T-cell (primary cell): ENCODE results near the gene GPSM1. TPM values are rescaled to one million over a fixed set of nuclear protein-coding genes. Genes with fewer than 3 reads are reported as not detected.

Experiments used
- ATAC-seq, 4 experiments: fragments of 200-7000 bp in 3 of 4; fragments of 150-1000 bp in 1 of 4; cut with Tn5 transposase; replicated peaks in 1 of 4; 1 replicate in 3 of 4; 2 replicates in 1 of 4; pipeline ENCODE4 v1.10.0; 2021; ENCODE audit warnings: moderate library complexity in 3 of 4, mild to moderate bottlenecking in 2 of 4, moderate number of reproducible peaks in 1 of 4
- CTCF ChIA-PET, 2 donors: fragments of 300-600 bp; sonication (Branson Sonifier 250); formaldehyde crosslinking; loops; one replicate each; lab custom pipeline; 2022; ENCODE audit warnings: antibody characterized with exemption in 2 of 2; lab: Charles Lee
- POLR2A ChIA-PET, 2 donors: fragments of 300-600 bp; sonication (Branson Sonifier 250); formaldehyde crosslinking; loops; one replicate each; lab custom pipeline; 2022; ENCODE audit warnings: antibody characterized with exemption in 2 of 2; lab: Charles Lee
- DNase-seq, 35 experiments: peaks; one replicate each; pipeline versions ENCODE4 v3.0.0 to v3.0.0-alpha.2; 2013 to 2023
- H3K27ac ChIP-seq: one replicate; pipeline ENCODE4 v1.5.1; 2013; ENCODE audit warnings: low read length
- H3K27me3 ChIP-seq, 2 experiments: replicated peaks in 1 of 2; 1 replicate in 1 of 2; 2 replicates in 1 of 2; pipeline versions ENCODE4 v1.6.1 to v1.7.0; 2013; ENCODE audit warnings: low read length in 1 of 2, mixed read lengths in 1 of 2; ENCODE audit not compliant: control insufficient read depth in 2 of 2, insufficient read depth in 2 of 2; ENCODE audit errors: extremely low read depth in 1 of 2
- H3K36me3 ChIP-seq, 2 donors: 1 replicate in 1 of 2; 2 replicates in 1 of 2; pipeline versions ENCODE4 v1.6.1 to v1.7.0; 2013; ENCODE audit warnings: low read length in 1 of 2; ENCODE audit not compliant: control insufficient read depth in 2 of 2, insufficient read depth in 1 of 2; ENCODE audit errors: extremely low read depth in 1 of 2
- H3K4me1 ChIP-seq, 2 experiments: 1 replicate in 1 of 2; 2 replicates in 1 of 2; pipeline versions ENCODE4 v1.6.1 to v1.7.0; 2013; ENCODE audit warnings: low read length in 2 of 2, mixed read lengths in 1 of 2; ENCODE audit not compliant: insufficient read depth in 2 of 2, control insufficient read depth in 1 of 2; ENCODE audit errors: extremely low read depth in 1 of 2
- H3K4me3 ChIP-seq, 2 donors: 1 replicate in 1 of 2; 2 replicates in 1 of 2; pipeline versions ENCODE4 v1.5.1 to v1.7.0; 2013; ENCODE audit warnings: mild to moderate bottlenecking in 2 of 2, low read length in 1 of 2, moderate library complexity in 1 of 2; ENCODE audit not compliant: control insufficient read depth in 1 of 2; ENCODE audit errors: extremely low read depth in 1 of 2
- H3K9me3 ChIP-seq: 2 replicates; pipeline ENCODE4 v1.7.0; 2013
- H3K27ac Mint-ChIP-seq, 2 donors: one replicate each; pipeline ENCODE4 v1.8.0; 2020 to 2021; ENCODE audit warnings: mild to moderate bottlenecking in 2 of 2, mixed read lengths in 2 of 2
- H3K27me3 Mint-ChIP-seq, 2 donors: one replicate each; pipeline ENCODE4 v1.8.0; 2021 to 2022; ENCODE audit warnings: mixed read lengths in 2 of 2
- H3K36me3 Mint-ChIP-seq: one replicate; pipeline ENCODE4 v1.8.0; 2021; ENCODE audit warnings: mixed read lengths
- H3K4me1 Mint-ChIP-seq, 3 donors: one replicate each; pipeline ENCODE4 v1.8.0; 2020 to 2022; ENCODE audit warnings: mixed read lengths in 3 of 3, mild to moderate bottlenecking in 1 of 3
- H3K4me3 Mint-ChIP-seq, 3 donors: one replicate each; pipeline ENCODE4 v1.8.0; 2020 to 2022; ENCODE audit warnings: mild to moderate bottlenecking in 3 of 3, mixed read lengths in 3 of 3, moderate library complexity in 3 of 3
- H3K9me3 Mint-ChIP-seq, 3 donors: one replicate each; pipeline ENCODE4 v1.8.0; 2020 to 2022; ENCODE audit warnings: mixed read lengths in 3 of 3
- WGBS: methylation state at CpG from one replicate; pipeline ENCODE4 v1.1.5; 2013; ENCODE audit warnings: missing lambda C conversion rate; ENCODE audit not compliant: insufficient coverage; 5-methylcytosine and 5-hydroxymethylcytosine counted together
- total RNA-seq, 35 experiments: library from RNA in 6 of 35; stranded (reverse) in 6 of 35; fragments of 120-200 nt in 1 of 35; gene quantifications; one replicate each; pipeline versions ENCODE4 v1.2.1 to v1.2.4 and lab custom pipeline; 2013 to 2026

The GPSM1 gene
- total RNA-seq, 5 donors from 2014 or later (not counting 1 experiment from before 2014, with no cell fraction given), result 8.6 to 11.5 (median 9.7) TPM

GRCh38 chr9:136354592-136355085 lies 27.3 kb downstream of the GPSM1 start:
- no peak overlapping the region for H3K4me3 ChIP-seq
- no peaks in the 10 kb centered on the region for H3K9me3 ChIP-seq
- H3K4me3 Mint-ChIP-seq, result no peak overlapping the region
- DNase-seq (no peak), ATAC-seq (no peak)
- no peak overlapping the region for H3K27ac Mint-ChIP-seq
- ChIA-PET POLR2A (no interaction called here), CTCF (interaction anchor here in 1 of 2 donors (1.3 kb wide), 1 partner anchor 9 kb away, joined by 3 read pairs; the partner anchor contains the start of gene DNLZ)
- no peaks in the 10 kb centered on the region for H3K4me1 Mint-ChIP-seq
- peaks cover 6 to 9% of the 10 kb centered on the region in 2 donors for H3K36me3 ChIP-seq
- no peaks in the 10 kb centered on the region for H3K27me3 Mint-ChIP-seq
- H3K27ac ChIP-seq, result no peak overlapping the region
- no peaks in the 10 kb centered on the region for H3K27me3 ChIP-seq
- WGBS, result 75% methylated on average over 7 of the region's 17 CpGs
- H3K36me3 Mint-ChIP-seq, result no peaks in the 10 kb centered on the region
- H3K4me1 ChIP-seq, result peaks cover 0 to 5% of the 10 kb centered on the region in 2 experiments
- no peaks in the 10 kb centered on the region for H3K9me3 Mint-ChIP-seq

GRCh38 chr9:136355616-136356557 lies 28.5 kb downstream of the GPSM1 start:
- Mint-ChIP-seq H3K4me3 (no peak overlapping the region), H3K4me1 (no peaks in the 10 kb centered on the region), H3K9me3 (no peaks in the 10 kb centered on the region), H3K36me3 (no peaks in the 10 kb centered on the region), H3K27ac (no peak overlapping the region), H3K27me3 (no peaks in the 10 kb centered on the region)
- ChIA-PET CTCF (no interaction called here), POLR2A (no interaction called here)
- ATAC-seq (no peak), DNase-seq (no peak)
- Histone ChIP-seq H3K9me3 (no peaks in the 10 kb centered on the region), H3K4me3 (no peak overlapping the region), H3K27me3 (no peaks in the 10 kb centered on the region), H3K27ac (no peak overlapping the region), H3K36me3 (peaks cover 6 to 9% of the 10 kb centered on the region in 2 donors), H3K4me1 (peaks cover 0 to 5% of the 10 kb centered on the region in 2 experiments)
- WGBS, result 92% methylated on average over 51 of the region's 54 CpGs

- Histone ChIP-seq H3K36me3 (peaks cover 9 to 10% of the 10 kb centered on the region in 2 donors), H3K27me3 (no peaks in the 10 kb centered on the region), H3K27ac (no peak overlapping the region), H3K4me1 (peaks cover 0 to 5% of the 10 kb centered on the region in 2 experiments), H3K4me3 (no peak overlapping the region), H3K9me3 (no peaks in the 10 kb centered on the region)
- no peaks in the 10 kb centered on the region for H3K9me3 Mint-ChIP-seq
- ChIA-PET POLR2A (no interaction called here), CTCF (no interaction called here)
- no peak for DNase-seq
- H3K4me3 Mint-ChIP-seq, result no peak overlapping the region
- no peaks in the 10 kb centered on the region for H3K4me1 Mint-ChIP-seq
- no peak overlapping the region for H3K27ac Mint-ChIP-seq
- 84% methylated on average over 16 of the region's 22 CpGs for WGBS
- ATAC-seq, result no peak
- H3K27me3 Mint-ChIP-seq, result no peaks in the 10 kb centered on the region
- H3K36me3 Mint-ChIP-seq, result no peaks in the 10 kb centered on the region
Measured at GRCh38 chr9:136357202-136357725, 29.9 kb downstream of the GPSM1 start.

- no peak overlapping the region for H3K4me3 Mint-ChIP-seq
- no peak overlapping the region for H3K27ac Mint-ChIP-seq
- H3K27me3 Mint-ChIP-seq, result no peaks in the 10 kb centered on the region
- H3K36me3 Mint-ChIP-seq, result no peaks in the 10 kb centered on the region
- ChIA-PET POLR2A (no interaction called here), CTCF (no interaction called here)
- Histone ChIP-seq H3K27me3 (no peaks in the 10 kb centered on the region), H3K27ac (no peak overlapping the region), H3K4me1 (peaks cover 0 to 11% of the 10 kb centered on the region in 2 experiments), H3K4me3 (no peak overlapping the region), H3K9me3 (no peaks in the 10 kb centered on the region), H3K36me3 (peaks cover 9 to 10% of the 10 kb centered on the region in 2 donors)
- ATAC-seq (no peak), DNase-seq (no peak)
- WGBS, result 91% methylated on average over 23 of the region's 29 CpGs
- peaks cover 4 to 6% (median 4%) of the 10 kb centered on the region in 3 donors for H3K4me1 Mint-ChIP-seq
- H3K9me3 Mint-ChIP-seq, result no peaks in the 10 kb centered on the region
Measured at GRCh38 chr9:136358016-136358415, 30.7 kb downstream of the GPSM1 start.

- POLR2A ChIA-PET, result no interaction called here
- ATAC-seq, result no peak
- H3K4me1 Mint-ChIP-seq, result peaks cover 4 to 7% (median 4%) of the 10 kb centered on the region in 3 donors
- Histone ChIP-seq H3K4me1 (peaks cover 0 to 14% of the 10 kb centered on the region in 2 experiments), H3K36me3 (peaks cover 9 to 10% of the 10 kb centered on the region in 2 donors), H3K9me3 (no peaks in the 10 kb centered on the region), H3K4me3 (no peak overlapping the region), H3K27me3 (no peaks in the 10 kb centered on the region), H3K27ac (no peak overlapping the region)
- CTCF ChIA-PET, result no interaction called here
- H3K4me3 Mint-ChIP-seq, result no peak overlapping the region
- no peaks in the 10 kb centered on the region for H3K36me3 Mint-ChIP-seq
- no CpG with 5 or more reads among the region's 2 CpGs for WGBS
- no peak overlapping the region for H3K27ac Mint-ChIP-seq
- no peaks in the 10 kb centered on the region for H3K27me3 Mint-ChIP-seq
- DNase-seq, result no peak
- no peaks in the 10 kb centered on the region for H3K9me3 Mint-ChIP-seq
Measured at GRCh38 chr9:136358888-136359287, 31.5 kb downstream of the GPSM1 start.

GRCh38 chr9:136359774-136360718 lies 32.7 kb downstream of the GPSM1 start:
- no peak overlapping the region for H3K27ac ChIP-seq
- peaks cover 4 to 8% (median 4%) of the 10 kb centered on the region in 3 donors for H3K4me1 Mint-ChIP-seq
- H3K9me3 Mint-ChIP-seq, result no peaks in the 10 kb centered on the region
- H3K4me3 Mint-ChIP-seq, result no peak overlapping the region
- H3K9me3 ChIP-seq, result no peaks in the 10 kb centered on the region
- ChIA-PET POLR2A (no interaction called here), CTCF (no interaction called here)
- H3K4me3 ChIP-seq, result no peak overlapping the region
- H3K4me1 ChIP-seq, result peaks cover 0 to 16% of the 10 kb centered on the region in 2 experiments
- no peaks in the 10 kb centered on the region for H3K36me3 Mint-ChIP-seq
- WGBS, result 91% methylated on average over 37 of the region's 38 CpGs
- H3K36me3 ChIP-seq, result peaks cover 9 to 10% of the 10 kb centered on the region in 2 donors
- H3K27me3 ChIP-seq, result peaks cover 0 to 6% of the 10 kb centered on the region in 2 experiments
- no peak for ATAC-seq
- no peak for DNase-seq
- H3K27me3 Mint-ChIP-seq, result no peaks in the 10 kb centered on the region
- H3K27ac Mint-ChIP-seq, result no peak overlapping the region
